ENCODE measurements around the gene RNF182.

The RNF182 gene

DNA sequence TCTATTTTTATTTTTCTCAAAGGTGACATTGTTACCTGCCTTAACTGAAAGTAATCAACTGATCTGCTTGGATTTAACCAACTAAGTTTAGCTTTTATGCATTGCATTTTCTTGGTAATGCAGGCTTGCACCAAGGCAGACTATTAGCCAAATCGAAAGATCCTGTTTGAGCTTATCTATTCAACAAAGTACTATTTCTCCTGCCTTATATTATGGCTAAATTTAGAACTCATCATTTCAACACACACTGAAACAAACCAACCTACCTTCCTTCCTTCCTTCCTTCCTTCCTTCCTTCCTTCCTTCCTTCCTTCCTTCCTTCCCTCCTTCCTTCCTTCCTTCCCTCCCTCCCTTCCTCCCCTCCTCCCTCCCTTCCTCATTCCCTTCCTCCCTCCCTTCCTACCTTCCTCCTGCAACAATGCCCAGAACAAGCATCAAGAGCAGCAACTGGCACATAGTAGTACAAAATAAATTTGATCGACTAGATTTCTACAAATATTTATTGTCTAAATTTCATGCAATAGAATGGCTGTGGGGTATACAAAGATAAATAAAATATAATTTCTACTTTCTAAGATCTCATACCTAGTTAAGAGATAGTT, 17.0 kb upstream of the RNF182 start:
- H3K4me2 ChIP-seq (ENCODE audit: low read length), result no peak overlapping the region

DNA sequence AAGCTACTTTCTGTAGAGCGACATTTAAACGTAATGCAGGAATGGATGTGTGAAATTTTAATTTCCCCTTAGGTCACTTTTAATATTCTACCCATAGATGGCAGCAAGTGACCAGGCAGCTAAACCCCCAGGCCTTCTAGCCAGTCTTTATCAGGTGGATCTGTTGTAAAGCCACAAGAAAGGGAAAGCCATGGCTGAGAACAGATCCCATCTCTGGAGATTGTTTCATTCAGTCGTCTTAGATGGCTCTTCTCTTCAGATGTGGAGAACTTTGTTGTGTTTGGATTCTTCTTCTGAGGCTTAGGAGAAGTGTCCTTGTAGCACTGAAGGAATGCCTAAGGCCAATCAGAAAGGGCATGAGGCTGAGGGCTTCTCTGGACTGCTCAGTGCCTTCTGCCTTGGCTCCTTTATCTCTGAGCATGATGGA, 15.8 kb upstream of the RNF182 start:
- Histone ChIP-seq H3K9ac (ENCODE audit: low read length) (peak overlapping the region; percentile 12; the same call in 1 of the 2 replicates), H3K79me2 (ENCODE audit: low read length) (no peaks in the 10 kb centered on the region), H3K9me3 (ENCODE audit: insufficient read depth, low read length) (no peaks in the 10 kb centered on the region), H3K4me3 (ENCODE audit: low read length) (peak overlapping the region; percentile 44), H4K20me1 (ENCODE audit: insufficient read depth, low read length) (no peaks in the 10 kb centered on the region), H3K27ac (ENCODE audit: low read length) (no peak overlapping the region), H2AFZ (ENCODE audit: low read depth, low read length) (peak overlapping the region; percentile 82; the same call in 1 of the 2 replicates), H3K4me2 (ENCODE audit: low read length) (peak overlapping the region; percentile 64), H3K4me1 (ENCODE audit: low read length) (peaks cover 44% of the 10 kb centered on the region), H3K27me3 (ENCODE audit: low read depth, low read length) (peaks cover 10% of the 10 kb centered on the region), H3K36me3 (replicated peaks; ENCODE audit: low read depth, low read length) (no peaks in the 10 kb centered on the region)
- TF ChIP-seq EZH2phosphoT487 (IDR thresholded peaks at IDR 0.05; ENCODE audit: low read depth), result no peak
- TF ChIP-seq, protein P1, sequence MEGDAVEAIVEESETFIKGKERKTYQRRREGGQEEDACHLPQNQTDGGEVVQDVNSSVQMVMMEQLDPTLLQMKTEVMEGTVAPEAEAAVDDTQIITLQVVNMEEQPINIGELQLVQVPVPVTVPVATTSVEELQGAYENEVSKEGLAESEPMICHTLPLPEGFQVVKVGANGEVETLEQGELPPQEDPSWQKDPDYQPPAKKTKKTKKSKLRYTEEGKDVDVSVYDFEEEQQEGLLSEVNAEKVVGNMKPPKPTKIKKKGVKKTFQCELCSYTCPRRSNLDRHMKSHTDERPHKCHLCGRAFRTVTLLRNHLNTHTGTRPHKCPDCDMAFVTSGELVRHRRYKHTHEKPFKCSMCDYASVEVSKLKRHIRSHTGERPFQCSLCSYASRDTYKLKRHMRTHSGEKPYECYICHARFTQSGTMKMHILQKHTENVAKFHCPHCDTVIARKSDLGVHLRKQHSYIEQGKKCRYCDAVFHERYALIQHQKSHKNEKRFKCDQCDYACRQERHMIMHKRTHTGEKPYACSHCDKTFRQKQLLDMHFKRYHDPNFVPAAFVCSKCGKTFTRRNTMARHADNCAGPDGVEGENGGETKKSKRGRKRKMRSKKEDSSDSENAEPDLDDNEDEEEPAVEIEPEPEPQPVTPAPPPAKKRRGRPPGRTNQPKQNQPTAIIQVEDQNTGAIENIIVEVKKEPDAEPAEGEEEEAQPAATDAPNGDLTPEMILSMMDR (IDR thresholded peaks at IDR 0.05; ENCODE audit: low read depth, low read length), result peak; percentile 74

More for the DNA sequence above, 17.0 kb upstream of the RNF182 start:
- Histone ChIP-seq H3K36me3 (replicated peaks; ENCODE audit: low read depth, low read length) (no peaks in the 10 kb centered on the region), H3K4me3 (ENCODE audit: low read length) (no peak overlapping the region), H3K9me3 (ENCODE audit: insufficient read depth, low read length) (no peaks in the 10 kb centered on the region), H3K27me3 (ENCODE audit: low read depth, low read length) (peaks cover 10% of the 10 kb centered on the region), H4K20me1 (ENCODE audit: insufficient read depth, low read length) (no peaks in the 10 kb centered on the region), H3K9ac (ENCODE audit: low read length) (no peak overlapping the region), H3K4me1 (ENCODE audit: low read length) (peaks cover 35% of the 10 kb centered on the region), H3K79me2 (ENCODE audit: low read length) (no peaks in the 10 kb centered on the region), H2AFZ (ENCODE audit: low read depth, low read length) (no peak overlapping the region), H3K27ac (ENCODE audit: low read length) (no peak overlapping the region)
- no peak for TF ChIP-seq EZH2phosphoT487 (IDR thresholded peaks at IDR 0.05; ENCODE audit: low read depth)
- TF ChIP-seq, protein P1 (IDR thresholded peaks at IDR 0.05; ENCODE audit: low read depth, low read length), result no peak

DNA sequence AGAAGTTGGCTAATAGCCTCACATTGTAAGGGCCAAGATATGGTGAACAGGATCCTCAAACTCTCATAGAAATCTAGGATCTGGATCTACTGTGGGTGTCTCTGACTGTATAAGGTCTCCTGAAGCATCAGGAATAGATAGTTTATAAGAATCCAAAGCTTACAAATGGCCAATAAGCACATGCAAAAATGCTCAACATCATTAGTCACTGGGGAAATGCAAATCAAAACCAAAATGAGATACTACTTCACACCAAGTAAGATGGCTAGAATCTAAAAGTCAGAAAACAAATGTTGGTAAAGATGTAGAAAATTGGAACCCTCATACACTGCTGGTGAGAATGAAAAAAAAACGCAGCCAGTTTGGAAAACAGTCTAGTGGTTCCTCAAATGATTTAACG, 14.3 kb upstream of the RNF182 start:
- Histone ChIP-seq H3K27ac (ENCODE audit: low read length) (no peak overlapping the region), H3K79me2 (ENCODE audit: low read length) (no peaks in the 10 kb centered on the region), H4K20me1 (ENCODE audit: insufficient read depth, low read length) (no peaks in the 10 kb centered on the region), H2AFZ (ENCODE audit: low read depth, low read length) (no peak overlapping the region), H3K36me3 (replicated peaks; ENCODE audit: low read depth, low read length) (no peaks in the 10 kb centered on the region), H3K4me2 (ENCODE audit: low read length) (no peak overlapping the region), H3K4me1 (ENCODE audit: low read length) (peaks cover 44% of the 10 kb centered on the region), H3K9ac (ENCODE audit: low read length) (no peak overlapping the region), H3K27me3 (ENCODE audit: low read depth, low read length) (peaks cover 10% of the 10 kb centered on the region), H3K9me3 (ENCODE audit: insufficient read depth, low read length) (no peaks in the 10 kb centered on the region), H3K4me3 (ENCODE audit: low read length) (no peak overlapping the region)
- TF ChIP-seq, protein P1 (IDR thresholded peaks at IDR 0.05; ENCODE audit: low read depth, low read length), result no peak
- no peak for TF ChIP-seq EZH2phosphoT487 (IDR thresholded peaks at IDR 0.05; ENCODE audit: low read depth)

DNA sequence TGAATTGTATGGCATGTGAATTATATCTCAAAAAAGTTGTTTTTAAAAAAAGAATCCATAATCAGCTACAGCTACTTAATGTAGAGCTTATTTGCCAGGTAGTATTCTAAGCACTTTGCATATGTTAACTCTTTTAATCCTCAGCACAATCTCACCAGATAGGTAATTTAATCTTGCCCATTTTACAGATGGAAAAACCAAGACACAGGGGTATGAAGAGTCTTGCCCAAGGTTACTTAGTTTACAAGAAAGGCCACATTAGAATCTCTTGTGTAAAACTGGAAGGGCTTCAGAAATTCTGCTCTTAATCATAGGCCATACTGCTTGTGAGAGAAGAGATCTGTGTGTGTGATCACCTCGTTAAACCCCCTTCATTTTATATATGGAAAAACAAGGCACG, 13.4 kb upstream of the RNF182 start:
- no peak for TF ChIP-seq EZH2phosphoT487 (IDR thresholded peaks at IDR 0.05; ENCODE audit: low read depth)
- TF ChIP-seq, protein P1 (IDR thresholded peaks at IDR 0.05; ENCODE audit: low read depth, low read length), result no peak
- Histone ChIP-seq H3K36me3 (replicated peaks; ENCODE audit: low read depth, low read length) (no peaks in the 10 kb centered on the region), H2AFZ (ENCODE audit: low read depth, low read length) (no peak overlapping the region), H3K27me3 (ENCODE audit: low read depth, low read length) (peaks cover 10% of the 10 kb centered on the region), H4K20me1 (ENCODE audit: insufficient read depth, low read length) (no peaks in the 10 kb centered on the region), H3K27ac (ENCODE audit: low read length) (no peak overlapping the region), H3K4me3 (ENCODE audit: low read length) (no peak overlapping the region), H3K4me2 (ENCODE audit: low read length) (no peak overlapping the region), H3K4me1 (ENCODE audit: low read length) (peaks cover 44% of the 10 kb centered on the region), H3K9ac (ENCODE audit: low read length) (no peak overlapping the region), H3K9me3 (ENCODE audit: insufficient read depth, low read length) (no peaks in the 10 kb centered on the region), H3K79me2 (ENCODE audit: low read length) (no peaks in the 10 kb centered on the region)

Measured in OCI-LY3 (cell line).